ENCODE measurements around the gene ZFY.

GRCh38 chrY:2952912-2953311 lies 17.7 kb downstream of the ZFY start:
- no peak for TF ChIP-seq CTCF (IDR thresholded peaks at IDR 0.05; ENCODE audit: insufficient read depth, low read length, poor library complexity, severe bottlenecking)
- TF ChIP-seq EZH2phosphoT487 (conservative IDR thresholded peaks at IDR 0.05; ENCODE audit: low read length): no peak
